CD4-positive, CD25-positive, alpha-beta regulatory T cell (primary cell): ENCODE measurements around the gene DNAH17. TPM values are rescaled to one million over a fixed set of nuclear protein-coding genes. Genes with fewer than 3 reads are reported as not detected.

Experiments
- ATAC-seq, 2 donors: fragments of 150-1000 bp; cut with Tn5 transposase; one replicate each; pipeline ENCODE4 v1.10.0; 2021; ENCODE audit warnings: low read depth in 2 of 2, moderate number of reproducible peaks in 2 of 2, moderate library complexity in 1 of 2
- DNase-seq, 3 donors: peaks; one replicate each; pipeline versions ENCODE4 v3.0.0 to v3.0.0-alpha.2; 2012 to 2022; ENCODE audit warnings: mixed read lengths in 1 of 3
- H3K27ac ChIP-seq: one replicate; pipeline ENCODE4 v1.7.0; 2013; ENCODE audit warnings: mild to moderate bottlenecking, low read length; ENCODE audit not compliant: insufficient read depth, poor library complexity, severe bottlenecking
- H3K27me3 ChIP-seq: one replicate; pipeline ENCODE4 v1.7.0; 2013; ENCODE audit warnings: low read length; ENCODE audit not compliant: control insufficient read depth, insufficient read depth
- H3K36me3 ChIP-seq: one replicate; pipeline ENCODE4 v1.7.0; 2013; ENCODE audit warnings: mild to moderate bottlenecking, low read length, moderate library complexity; ENCODE audit not compliant: control insufficient read depth, insufficient read depth
- H3K4me1 ChIP-seq: 2 replicates; pipeline ENCODE4 v1.7.0; 2013; ENCODE audit warnings: mild to moderate bottlenecking, low read length; ENCODE audit not compliant: insufficient read depth, control insufficient read depth, poor library complexity, severe bottlenecking
- H3K4me3 ChIP-seq: one replicate; pipeline ENCODE4 v1.7.0; 2013; ENCODE audit warnings: low read depth, mild to moderate bottlenecking, low read length, moderate library complexity
- H3K9me3 ChIP-seq, 2 experiments: 1 replicate in 1 of 2; 2 replicates in 1 of 2; pipeline ENCODE4 v1.7.0; 2013; ENCODE audit warnings: low read length in 2 of 2, mild to moderate bottlenecking in 1 of 2, moderate library complexity in 1 of 2; ENCODE audit not compliant: control insufficient read depth in 2 of 2
- H3K27ac Mint-ChIP-seq, 3 donors: one replicate each; pipeline ENCODE4 v1.8.0; 2020 to 2022; ENCODE audit warnings: mild to moderate bottlenecking in 3 of 3, mixed read lengths in 3 of 3, moderate library complexity in 2 of 3
- H3K27me3 Mint-ChIP-seq: one replicate; pipeline ENCODE4 v1.8.0; 2022; ENCODE audit warnings: mild to moderate bottlenecking, mixed read lengths
- H3K36me3 Mint-ChIP-seq: one replicate; pipeline ENCODE4 v1.8.0; 2020; ENCODE audit warnings: mixed read lengths
- H3K4me1 Mint-ChIP-seq, 4 donors: one replicate each; pipeline ENCODE4 v1.8.0; 2020 to 2022; ENCODE audit warnings: mixed read lengths in 4 of 4, mild to moderate bottlenecking in 1 of 4
- H3K4me3 Mint-ChIP-seq, 4 donors: one replicate each; pipeline ENCODE4 v1.8.0; 2020 to 2022; ENCODE audit warnings: mild to moderate bottlenecking in 4 of 4, mixed read lengths in 4 of 4, moderate library complexity in 3 of 4
- H3K9me3 Mint-ChIP-seq, 7 donors: one replicate each; pipeline ENCODE4 v1.8.0; 2020 to 2022; ENCODE audit warnings: mixed read lengths in 7 of 7, mild to moderate bottlenecking in 3 of 7, moderate library complexity in 2 of 7
- polyA plus RNA-seq, 4 donors: library from polyadenylated mRNA; unstranded; fragments of 300-500 nt; fragmentation: Illumina TruSeq; gene quantifications; one replicate each; pipeline ENCODE4 v1.2.3, GENCODE V29; 2021
- total RNA-seq: library from RNA; stranded (reverse); gene quantifications from one replicate; pipeline ENCODE4 v1.2.3, GENCODE V29; 2022

Gene DNAH17
- total and polyA plus RNA-seq, 5 donors from 2014 or later = 0.24 to 3.4 (median 0.83) TPM; not detected in 1

DNA sequence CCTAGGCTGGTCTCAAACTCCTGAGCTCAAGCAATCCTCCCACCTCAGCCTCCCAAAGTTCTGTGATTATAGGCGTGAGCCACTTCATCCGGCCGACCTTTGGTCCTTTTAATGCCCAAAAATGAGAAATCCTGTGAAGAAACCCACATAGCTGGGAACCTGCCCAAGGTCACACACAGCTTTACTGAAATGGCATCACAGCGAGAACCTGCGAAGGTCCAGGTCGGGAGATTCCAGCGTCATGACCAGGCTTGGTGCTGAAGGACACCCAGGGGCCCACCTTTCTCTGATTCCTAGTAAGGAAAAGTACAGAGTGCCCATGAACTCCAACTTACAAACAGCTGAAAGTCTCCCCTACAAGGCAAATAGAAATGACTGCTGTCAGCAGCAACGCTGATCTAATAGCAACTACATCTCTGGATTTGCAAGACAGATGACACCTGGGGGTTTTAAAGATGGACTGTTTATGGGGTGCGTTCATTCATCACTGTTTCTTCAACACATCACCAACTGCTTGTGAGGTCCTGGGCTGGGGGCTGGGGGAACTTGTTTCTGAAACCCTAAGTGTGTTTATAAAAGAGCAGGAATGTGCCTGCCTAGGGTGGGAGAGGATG lies 24.5 kb upstream of the DNAH17 start:
- peaks cover 0 to 4% (median 0%) of the 10 kb centered on the region in 4 donors for H3K4me1 Mint-ChIP-seq
- no peaks in the 10 kb centered on the region for H3K36me3 ChIP-seq
- no peaks in the 10 kb centered on the region for H3K9me3 ChIP-seq
- no peaks in the 10 kb centered on the region for H3K4me1 ChIP-seq
- H3K4me3 ChIP-seq = no peak overlapping the region
- no peak overlapping the region for H3K27ac ChIP-seq
- no peak for DNase-seq
- no peak overlapping the region for H3K27ac Mint-ChIP-seq
- H3K4me3 Mint-ChIP-seq = no peak overlapping the region
- H3K9me3 Mint-ChIP-seq = peaks cover 0 to 1% (median 0%) of the 10 kb centered on the region in 7 donors
- peaks cover 11% of the 10 kb centered on the region for H3K27me3 Mint-ChIP-seq
- no peaks in the 10 kb centered on the region for H3K27me3 ChIP-seq
- H3K36me3 Mint-ChIP-seq = no peaks in the 10 kb centered on the region
- ATAC-seq = no peak

DNA sequence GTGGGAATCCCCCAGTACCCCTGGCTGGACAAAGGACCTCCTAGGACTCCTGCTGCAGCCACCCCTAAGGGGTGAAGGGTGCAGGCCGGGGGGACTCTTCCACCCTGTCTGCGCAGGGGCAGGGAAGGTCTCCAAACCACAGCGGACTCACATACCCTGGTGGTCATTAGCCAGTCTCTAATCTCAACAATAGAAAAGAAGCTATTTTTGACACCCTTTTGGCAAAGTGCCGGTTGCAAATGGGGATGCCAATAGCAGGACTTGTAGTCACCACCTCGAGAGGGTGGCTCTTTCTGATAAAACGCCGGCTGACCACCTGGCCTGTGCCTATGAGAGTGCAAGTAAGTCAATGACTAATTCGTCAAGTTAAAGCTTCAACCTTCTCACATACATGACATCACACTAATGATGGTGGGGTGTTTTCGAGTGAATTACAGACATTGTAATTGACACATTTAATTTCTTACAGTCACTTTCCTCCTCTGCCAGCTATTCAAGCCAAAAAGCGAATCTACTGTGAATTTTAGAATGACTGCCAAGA lies 23.1 kb upstream of the DNAH17 start:
- H3K36me3 Mint-ChIP-seq = no peaks in the 10 kb centered on the region
- Histone ChIP-seq H3K27me3 (no peaks in the 10 kb centered on the region), H3K4me3 (no peak overlapping the region), H3K27ac (no peak overlapping the region), H3K36me3 (no peaks in the 10 kb centered on the region), H3K9me3 (no peaks in the 10 kb centered on the region), H3K4me1 (no peaks in the 10 kb centered on the region)
- no peak overlapping the region for H3K4me3 Mint-ChIP-seq
- peaks cover 0 to 4% (median 0%) of the 10 kb centered on the region in 4 donors for H3K4me1 Mint-ChIP-seq
- DNase-seq (no peak), ATAC-seq (no peak)
- H3K9me3 Mint-ChIP-seq = peaks cover 0 to 1% (median 0%) of the 10 kb centered on the region in 7 donors
- H3K27ac Mint-ChIP-seq = peak overlapping the region in 1 of 3 donors; percentile 5
- peaks cover 6% of the 10 kb centered on the region for H3K27me3 Mint-ChIP-seq

DNA sequence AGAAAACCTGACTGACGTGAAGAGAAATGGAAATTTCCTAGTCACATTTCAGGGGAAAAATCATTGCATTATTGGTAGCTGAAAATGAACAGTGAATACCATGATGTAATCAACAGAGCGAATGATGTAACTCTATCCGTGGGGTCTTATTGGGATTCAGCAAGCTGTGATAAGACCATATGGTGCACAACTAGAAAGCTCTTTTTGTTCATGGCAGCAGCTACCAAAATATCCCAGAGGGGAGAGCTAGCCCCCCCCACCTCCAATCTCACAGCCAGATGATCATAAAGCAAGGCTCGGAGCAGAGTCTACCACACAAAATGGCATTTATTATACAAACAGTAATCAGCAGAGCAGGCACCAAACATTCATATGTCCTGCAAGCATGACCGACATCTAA lies 22.2 kb upstream of the DNAH17 start:
- Histone ChIP-seq H3K4me3 (no peak overlapping the region), H3K27me3 (no peaks in the 10 kb centered on the region), H3K9me3 (no peaks in the 10 kb centered on the region), H3K4me1 (no peaks in the 10 kb centered on the region), H3K36me3 (no peaks in the 10 kb centered on the region), H3K27ac (no peak overlapping the region)
- Mint-ChIP-seq H3K4me3 (no peak overlapping the region), H3K36me3 (no peaks in the 10 kb centered on the region), H3K27ac (no peak overlapping the region), H3K4me1 (peaks cover 0 to 4% (median 0%) of the 10 kb centered on the region in 4 donors), H3K9me3 (peaks cover 0 to 1% (median 0%) of the 10 kb centered on the region in 7 donors), H3K27me3 (peaks cover 8% of the 10 kb centered on the region)
- no peak for DNase-seq
- ATAC-seq = no peak

DNA sequence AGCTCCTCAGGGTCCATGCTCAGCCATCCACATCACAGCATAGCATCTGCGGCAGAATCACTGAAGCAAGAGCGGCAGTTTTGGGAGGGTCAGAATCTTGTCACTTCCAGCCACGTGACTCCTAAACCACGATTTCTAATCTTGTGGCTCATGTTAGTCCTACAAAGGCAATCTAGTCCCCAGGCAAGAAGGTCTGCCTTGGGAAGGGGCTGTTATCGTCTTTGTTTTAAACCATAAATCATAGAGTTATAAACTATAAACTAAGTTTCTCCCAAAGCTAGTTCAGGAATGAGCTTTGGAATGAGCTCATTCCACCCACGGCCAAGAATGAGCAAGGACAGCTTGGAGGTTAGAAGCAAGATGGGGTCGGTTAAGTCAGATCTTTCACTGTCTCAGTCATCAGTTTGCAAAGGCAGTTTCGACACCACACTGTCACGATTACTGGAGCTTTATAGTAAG lies 20.8 kb upstream of the DNAH17 start:
- no peak overlapping the region for H3K4me3 Mint-ChIP-seq
- Histone ChIP-seq H3K4me1 (no peaks in the 10 kb centered on the region), H3K4me3 (no peak overlapping the region), H3K27me3 (no peaks in the 10 kb centered on the region), H3K9me3 (no peaks in the 10 kb centered on the region), H3K36me3 (no peaks in the 10 kb centered on the region), H3K27ac (no peak overlapping the region)
- H3K27ac Mint-ChIP-seq = no peak overlapping the region
- H3K36me3 Mint-ChIP-seq = no peaks in the 10 kb centered on the region
- DNase-seq (no peak), ATAC-seq (no peak)
- peaks cover 13% of the 10 kb centered on the region for H3K27me3 Mint-ChIP-seq
- H3K9me3 Mint-ChIP-seq = peaks cover 0 to 1% (median 0%) of the 10 kb centered on the region in 7 donors
- peaks cover 0 to 4% (median 0%) of the 10 kb centered on the region in 4 donors for H3K4me1 Mint-ChIP-seq

DNA sequence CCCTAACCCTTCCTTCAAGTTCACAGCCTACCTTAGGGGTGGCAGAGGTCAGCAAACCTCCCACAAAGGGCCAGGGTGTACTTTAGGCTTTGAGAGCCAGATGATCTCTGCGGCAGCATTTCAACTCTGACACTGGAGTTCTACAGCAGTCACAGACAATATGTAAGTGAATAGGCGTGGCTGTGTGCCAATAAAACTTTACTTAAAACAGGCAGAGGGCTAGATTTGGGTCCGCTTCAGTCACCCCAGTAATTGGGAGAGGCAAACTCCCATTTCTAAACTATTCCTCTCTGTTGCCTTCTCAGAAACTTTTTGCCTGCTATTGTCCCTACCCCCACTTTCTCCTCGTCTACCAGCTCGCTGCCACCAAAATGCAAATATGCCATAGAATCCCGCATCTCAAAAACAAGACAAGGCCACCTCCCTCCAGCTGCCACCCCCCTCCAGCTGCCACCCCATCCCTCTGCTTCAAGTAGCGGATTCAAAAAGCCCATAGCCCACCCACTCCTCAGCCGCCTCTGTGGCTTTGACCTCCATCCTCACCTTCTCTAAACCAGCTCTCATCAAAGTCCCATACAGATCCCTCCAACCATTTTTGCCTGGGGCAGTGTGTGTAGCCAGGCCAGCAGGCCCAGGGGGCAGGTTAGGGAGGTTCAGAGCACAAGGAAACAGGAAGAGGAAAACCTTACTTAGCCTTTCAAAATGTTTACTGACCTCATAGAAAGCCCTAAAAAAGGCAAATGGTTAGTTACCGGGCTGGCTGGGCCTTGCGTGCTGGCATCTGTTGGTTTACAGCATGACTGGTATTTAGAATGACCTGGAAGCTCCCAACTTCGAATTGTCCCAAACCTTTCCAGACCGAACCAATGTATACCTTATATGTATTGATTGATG lies 19.9 kb upstream of the DNAH17 start:
- DNase-seq (no peak), ATAC-seq (no peak)
- Mint-ChIP-seq H3K36me3 (no peaks in the 10 kb centered on the region), H3K4me1 (peaks cover 0 to 8% (median 3%) of the 10 kb centered on the region in 4 donors), H3K27ac (no peak overlapping the region), H3K9me3 (peaks cover 0 to 1% (median 0%) of the 10 kb centered on the region in 7 donors), H3K27me3 (peaks cover 20% of the 10 kb centered on the region), H3K4me3 (no peak overlapping the region)
- H3K27me3 ChIP-seq = no peaks in the 10 kb centered on the region
- peaks cover 3% of the 10 kb centered on the region for H3K4me1 ChIP-seq
- H3K9me3 ChIP-seq = no peaks in the 10 kb centered on the region
- H3K27ac ChIP-seq = no peak overlapping the region
- H3K4me3 ChIP-seq = no peak overlapping the region
- no peaks in the 10 kb centered on the region for H3K36me3 ChIP-seq

DNA sequence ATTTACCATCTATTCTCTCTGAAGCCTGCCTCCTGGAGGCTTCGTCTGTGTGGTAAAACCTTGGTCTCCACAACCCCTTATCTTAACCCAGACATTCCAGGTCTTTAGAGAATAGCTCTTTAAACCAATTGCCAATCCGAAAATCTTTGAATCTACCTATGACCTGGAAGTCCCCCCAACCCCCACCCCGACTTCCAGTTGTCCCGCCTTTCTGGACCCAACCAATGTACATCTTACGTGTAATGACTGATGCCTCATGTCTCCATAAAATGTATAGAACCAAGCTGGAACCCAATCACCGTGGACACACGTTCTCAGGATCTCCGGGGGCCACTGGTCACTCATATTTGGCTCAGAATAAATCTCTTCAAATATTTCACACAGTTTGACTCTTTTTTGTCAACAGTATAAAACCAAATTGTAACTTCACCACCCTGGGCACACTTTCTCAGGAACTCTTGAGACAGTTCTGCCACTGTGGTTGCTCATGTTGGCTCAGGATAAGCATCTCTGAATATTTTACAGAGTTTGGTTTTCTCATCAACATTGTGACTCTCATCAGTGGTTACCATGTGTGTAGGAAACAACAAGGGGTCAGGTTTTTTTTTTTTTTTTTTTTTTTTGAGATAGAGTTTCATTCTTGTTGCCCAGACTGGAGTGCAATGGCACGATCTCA lies 18.1 kb upstream of the DNAH17 start:
- Mint-ChIP-seq H3K4me1 (peaks cover 0 to 10% (median 6%) of the 10 kb centered on the region in 4 donors), H3K4me3 (no peak overlapping the region), H3K27me3 (peaks cover 22% of the 10 kb centered on the region), H3K36me3 (no peaks in the 10 kb centered on the region), H3K27ac (no peak overlapping the region), H3K9me3 (peaks cover 0 to 1% (median 0%) of the 10 kb centered on the region in 7 donors)
- Histone ChIP-seq H3K36me3 (no peaks in the 10 kb centered on the region), H3K9me3 (no peaks in the 10 kb centered on the region), H3K4me1 (peaks cover 4% of the 10 kb centered on the region), H3K27ac (no peak overlapping the region), H3K4me3 (no peak overlapping the region), H3K27me3 (no peaks in the 10 kb centered on the region)
- DNase-seq (no peak), ATAC-seq (no peak)

DNA sequence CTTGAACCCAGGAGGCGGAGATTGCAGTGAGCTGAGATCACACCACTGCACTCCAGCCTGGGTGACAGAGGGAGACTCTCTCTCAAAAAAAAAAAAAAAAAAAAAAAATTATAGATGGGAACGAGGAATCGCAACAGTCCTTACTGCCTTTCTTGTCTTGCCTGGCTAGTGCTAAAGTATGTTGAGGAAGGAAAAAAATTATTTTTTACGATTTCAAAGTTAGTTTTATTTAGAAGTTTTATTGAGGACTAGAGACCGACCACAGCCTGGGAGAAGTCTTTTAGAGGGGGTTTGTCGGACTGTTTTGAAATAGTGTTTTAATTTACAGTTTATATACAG lies 15.8 kb upstream of the DNAH17 start:
- no peak overlapping the region for H3K4me3 Mint-ChIP-seq
- no peaks in the 10 kb centered on the region for H3K9me3 Mint-ChIP-seq
- ATAC-seq (no peak), DNase-seq (no peak)
- H3K27me3 Mint-ChIP-seq = peaks cover 20% of the 10 kb centered on the region
- Histone ChIP-seq H3K4me3 (no peak overlapping the region), H3K4me1 (peaks cover 4% of the 10 kb centered on the region), H3K27ac (no peak overlapping the region), H3K36me3 (no peaks in the 10 kb centered on the region), H3K27me3 (no peaks in the 10 kb centered on the region), H3K9me3 (no peaks in the 10 kb centered on the region)
- H3K36me3 Mint-ChIP-seq = no peaks in the 10 kb centered on the region
- H3K4me1 Mint-ChIP-seq = peaks cover 0 to 8% (median 6%) of the 10 kb centered on the region in 4 donors
- H3K27ac Mint-ChIP-seq = no peak overlapping the region
